Superior temporal gyrus (tissue), 1 donor: ENCODE results near the gene CCDC192.

ENCODE experiments used
- DNase-seq: peaks from one replicate; pipeline ENCODE4 v3.0.0-alpha.2; 2016; ENCODE audit errors: extremely low spot score

CCDC192 gene

DNA sequence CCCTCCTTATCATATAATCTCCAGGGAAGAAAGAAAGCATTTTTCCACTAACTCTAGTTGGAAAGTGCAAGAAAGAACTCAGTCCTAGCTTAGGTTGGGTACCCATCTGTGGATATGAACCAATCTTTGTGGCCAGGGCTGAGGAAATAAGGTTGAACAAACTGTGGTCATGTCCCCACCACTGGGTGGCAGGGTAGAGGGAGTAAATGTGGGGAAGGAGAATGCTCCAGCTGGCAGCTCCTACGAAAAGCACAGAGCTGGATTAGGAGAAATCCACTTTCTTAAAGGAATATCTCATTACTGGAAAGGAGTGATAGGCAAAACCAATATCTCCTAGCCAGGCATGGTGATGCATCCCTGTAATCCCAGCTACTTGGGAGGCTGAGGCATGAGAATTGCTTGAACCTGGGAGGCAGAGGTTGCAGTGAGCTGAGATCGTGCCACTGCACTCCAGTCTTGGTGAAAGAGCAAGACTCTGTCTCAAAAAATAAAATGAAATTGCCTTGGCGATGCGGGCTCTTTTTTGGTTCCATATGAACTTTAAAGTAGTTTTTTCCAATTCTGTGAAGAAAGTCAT, 175.1 kb downstream of the CCDC192 start:
- no peak for DNase-seq

GRCh38 chr5:127884416-127884815, 181.2 kb downstream of the CCDC192 start:
- no peak for DNase-seq

DNA sequence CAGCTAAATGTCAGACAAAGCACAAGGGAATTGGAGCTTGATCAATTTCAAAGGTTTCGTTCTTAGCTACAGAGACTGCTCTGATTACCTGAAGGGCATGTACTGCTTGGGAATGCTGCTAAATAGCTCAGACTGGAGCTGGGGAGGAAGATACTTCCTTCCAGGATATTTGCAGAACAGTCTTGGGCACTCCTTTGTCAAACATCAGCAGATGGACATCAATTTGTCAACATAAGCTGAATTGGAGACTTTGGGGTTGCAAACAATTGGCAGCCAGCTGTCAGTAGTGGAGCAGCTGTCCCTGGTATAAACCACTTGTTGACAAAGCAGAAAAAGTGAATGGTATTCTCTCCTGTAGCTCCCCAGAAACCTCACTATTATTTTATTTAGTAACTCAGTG, 182.0 kb downstream of the CCDC192 start:
- no peak for DNase-seq

GRCh38 chr5:127886081-127886480, 182.9 kb downstream of the CCDC192 start:
- no peak for DNase-seq

- no peak for DNase-seq
Measured at GRCh38 chr5:127887282-127887681, 184.1 kb downstream of the CCDC192 start.

DNA sequence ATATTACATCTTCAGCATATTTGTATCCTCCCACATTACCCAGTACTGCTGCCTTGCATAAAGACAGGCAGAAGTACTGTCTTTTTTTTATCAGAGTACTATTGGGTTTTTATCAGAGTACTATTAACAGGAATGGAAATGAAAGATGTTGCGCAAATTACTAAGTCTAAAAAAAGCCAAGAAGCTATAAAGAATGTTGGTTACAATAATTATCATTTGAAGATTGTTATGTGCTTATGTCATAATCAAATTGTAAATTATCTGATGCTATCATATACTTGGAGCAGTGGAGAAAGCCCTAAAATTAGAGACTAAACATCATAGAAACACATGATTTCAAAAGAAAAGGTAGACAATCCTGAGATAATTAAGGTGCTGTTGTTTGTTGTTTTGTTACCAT, 188.8 kb downstream of the CCDC192 start:
- no peak for DNase-seq

DNA sequence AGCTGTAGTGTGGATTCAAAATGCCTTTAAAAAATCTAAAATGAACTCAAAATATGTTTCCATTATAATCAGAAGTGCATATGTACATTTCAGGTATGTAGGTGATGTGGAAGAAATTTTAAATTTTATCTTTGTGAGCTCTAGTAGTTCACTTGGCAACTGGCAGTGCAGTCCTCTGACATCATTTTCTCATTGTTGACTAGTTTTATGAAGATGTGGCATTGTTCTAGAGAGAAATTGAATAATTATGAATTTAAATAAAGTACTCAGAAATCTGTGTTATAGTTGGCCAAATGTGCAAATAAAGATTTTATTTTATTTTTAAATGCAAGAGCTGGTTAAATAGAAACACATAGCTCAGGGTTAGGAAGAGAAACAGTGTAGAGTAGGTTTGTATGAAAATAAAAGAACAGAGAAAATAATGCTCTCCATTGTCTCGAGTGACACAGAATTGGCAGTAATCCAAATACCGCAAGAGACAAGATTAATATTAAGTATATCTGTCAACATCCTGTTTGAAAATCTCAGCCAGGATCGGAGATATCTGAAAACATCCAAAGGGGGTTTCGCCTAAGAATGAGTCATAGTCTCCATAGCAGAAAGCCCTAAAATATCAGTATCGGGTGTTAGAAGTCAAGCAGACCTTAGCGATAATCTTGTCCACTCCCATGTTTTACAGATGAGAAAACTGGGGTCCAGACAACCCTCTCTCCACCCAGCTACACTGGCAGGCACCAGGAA, 189.4 kb downstream of the CCDC192 start:
- peak; percentile 82 for DNase-seq

DNA sequence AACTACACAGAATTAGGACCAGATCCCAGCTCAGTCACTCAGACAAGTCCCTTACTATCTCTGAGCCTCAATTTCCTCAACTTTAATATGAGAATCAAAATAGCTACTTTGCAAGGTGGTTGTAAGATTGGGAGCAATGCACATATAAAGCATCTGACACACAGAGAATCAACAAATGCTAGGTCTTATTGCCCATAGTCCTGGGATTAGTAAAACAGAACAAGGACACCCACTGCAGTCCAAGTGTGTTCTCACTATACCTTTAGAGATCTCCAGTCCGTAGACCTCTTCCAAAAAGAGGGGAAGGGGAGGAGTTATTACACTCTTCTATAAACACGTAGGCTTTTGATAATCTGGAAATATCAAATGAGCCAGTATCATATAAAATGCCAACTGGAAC, 190.0 kb downstream of the CCDC192 start:
- DNase-seq: no peak

GRCh38 chr5:127894461-127894860, 191.3 kb downstream of the CCDC192 start:
- no peak for DNase-seq

DNA sequence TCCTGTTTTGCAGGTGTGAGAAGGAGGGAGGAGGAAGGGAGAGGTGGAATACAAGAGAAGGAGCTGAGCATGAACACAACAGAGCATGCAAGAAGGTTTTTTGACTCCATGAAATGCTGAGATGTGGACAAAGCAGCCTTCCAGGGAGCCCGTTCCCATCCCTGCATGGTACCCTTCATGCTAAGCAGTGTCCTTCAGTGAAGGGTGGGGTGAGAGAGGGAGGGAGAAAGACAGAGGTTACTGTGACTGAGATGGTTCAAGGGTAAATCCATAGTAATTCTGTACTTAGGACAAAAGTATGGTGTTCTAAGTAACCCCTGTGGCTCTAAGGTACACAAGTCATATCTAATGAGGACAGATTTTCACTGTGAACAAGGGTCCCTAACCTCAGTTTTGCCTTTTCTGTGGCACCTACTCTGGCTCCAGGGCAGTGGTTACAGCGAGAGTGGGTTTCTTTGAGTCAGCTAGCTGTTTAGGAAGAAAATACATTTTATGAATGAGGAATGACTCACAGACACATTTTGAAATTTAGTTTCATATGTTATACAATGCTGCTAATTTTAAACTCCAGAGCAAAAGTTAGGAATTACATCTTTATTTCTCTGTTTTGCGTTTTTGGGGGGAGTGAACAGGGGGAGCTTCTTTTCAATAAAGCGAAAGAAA, 195.5 kb downstream of the CCDC192 start:
- peak; percentile 58 for DNase-seq

- DNase-seq: no peak
Measured at GRCh38 chr5:127899214-127899610, 196.0 kb downstream of the CCDC192 start.

DNA sequence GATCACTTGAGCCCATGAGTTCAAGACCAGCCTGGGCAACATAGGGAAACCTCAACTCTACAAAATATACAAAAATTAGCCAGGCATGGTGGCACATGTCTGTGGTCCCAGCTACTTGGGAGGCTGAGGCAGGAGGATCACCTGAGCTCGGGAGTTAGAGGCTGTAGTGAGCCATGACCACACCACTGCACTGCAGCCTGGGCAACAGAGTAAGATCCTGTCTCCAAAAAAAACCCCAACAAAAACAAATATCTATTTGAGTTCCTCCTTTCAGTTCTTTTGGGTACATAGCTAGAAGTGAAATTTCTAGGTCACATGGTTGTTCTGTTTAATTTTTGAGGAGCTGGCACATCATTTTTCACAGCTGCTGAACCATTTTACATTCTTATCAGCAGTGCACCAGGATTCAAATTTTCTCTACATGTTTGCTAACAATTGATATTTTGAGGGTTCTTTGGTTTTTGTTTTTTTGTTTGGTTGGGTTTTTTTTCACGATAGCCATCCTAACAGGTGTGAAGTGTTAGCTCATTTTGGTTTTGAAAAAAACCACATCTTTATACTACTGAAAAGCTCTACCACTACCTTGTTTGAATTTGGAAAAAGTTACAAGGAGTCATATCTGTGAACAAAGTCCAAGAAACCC, 203.5 kb downstream of the CCDC192 start:
- DNase-seq: no peak

DNA sequence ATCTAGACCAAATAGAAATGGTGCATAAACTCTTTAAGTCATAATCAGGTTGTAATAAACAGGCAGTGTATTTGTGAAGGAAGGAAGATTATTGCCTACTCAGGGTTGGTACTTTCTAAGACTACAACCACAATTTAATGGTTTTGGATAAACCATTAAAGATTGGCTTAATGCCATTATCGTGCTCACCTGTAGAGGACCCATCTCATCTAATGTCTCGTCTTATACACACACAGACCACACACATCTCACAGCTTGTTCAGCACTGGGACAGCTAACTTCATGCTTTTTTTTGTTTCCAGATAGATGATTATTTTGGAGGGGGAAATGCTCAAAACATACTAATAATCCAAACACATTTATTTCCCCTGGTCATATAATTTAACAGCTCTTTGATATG, 204.7 kb downstream of the CCDC192 start:
- DNase-seq: no peak

- DNase-seq: no peak
Measured at GRCh38 chr5:127909066-127909465, 205.9 kb downstream of the CCDC192 start.

GRCh38 chr5:127909821-127910220, 206.6 kb downstream of the CCDC192 start:
- no peak for DNase-seq

DNA sequence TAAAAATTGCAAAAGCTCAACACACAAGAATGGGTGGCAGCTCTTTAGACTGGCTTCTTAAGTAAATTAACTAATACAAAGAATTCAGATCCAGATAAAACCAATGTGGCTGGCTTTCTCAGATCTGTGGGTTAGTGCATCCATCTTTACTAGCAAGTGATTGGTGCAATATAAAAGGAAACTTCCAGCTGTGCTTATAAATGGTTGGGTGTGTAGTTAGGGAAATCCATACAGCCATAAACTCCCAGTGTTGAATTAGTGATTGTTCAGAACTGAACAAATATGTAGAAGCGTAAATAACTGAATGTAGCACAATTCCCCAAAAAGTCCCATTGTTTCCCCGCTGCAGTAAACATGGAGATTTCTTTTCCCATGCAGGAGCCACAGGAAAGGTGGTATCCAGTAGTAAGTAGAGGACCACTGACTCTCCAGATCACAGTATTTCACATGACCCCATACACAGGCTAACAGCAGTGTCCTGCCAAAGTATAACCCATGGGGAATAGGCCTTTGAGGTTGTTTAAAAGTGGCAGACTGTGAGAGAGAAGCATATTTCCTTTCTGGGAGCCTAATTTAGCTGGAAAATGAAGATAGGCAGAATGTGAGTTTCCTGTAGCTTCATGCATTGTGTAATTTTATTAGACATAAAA, 207.2 kb downstream of the CCDC192 start:
- DNase-seq: no peak

GRCh38 chr5:127911619-127912018, 208.4 kb downstream of the CCDC192 start:
- DNase-seq: no peak

DNA sequence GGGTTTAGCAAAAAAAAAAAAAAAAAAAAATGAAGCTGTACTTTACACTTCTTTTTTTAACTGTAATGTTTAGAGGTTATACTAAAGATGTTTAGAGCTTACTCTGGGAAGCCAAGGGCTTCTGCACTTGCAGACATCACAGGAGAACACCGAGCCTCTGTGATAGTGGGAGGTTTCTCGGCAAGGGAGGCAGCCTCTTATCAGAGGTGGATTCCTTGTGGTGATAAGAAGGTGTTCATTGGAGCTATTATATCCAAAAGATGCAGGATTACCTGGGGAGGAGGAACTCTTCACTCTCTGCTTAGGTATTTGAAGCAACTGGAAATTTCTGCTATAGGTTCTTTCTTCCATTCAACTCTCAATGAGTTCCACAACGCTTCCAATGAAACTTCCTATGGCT, 209.2 kb downstream of the CCDC192 start:
- no peak for DNase-seq

- DNase-seq: no peak
Measured at GRCh38 chr5:127916885-127917573, 213.8 kb downstream of the CCDC192 start.

DNA sequence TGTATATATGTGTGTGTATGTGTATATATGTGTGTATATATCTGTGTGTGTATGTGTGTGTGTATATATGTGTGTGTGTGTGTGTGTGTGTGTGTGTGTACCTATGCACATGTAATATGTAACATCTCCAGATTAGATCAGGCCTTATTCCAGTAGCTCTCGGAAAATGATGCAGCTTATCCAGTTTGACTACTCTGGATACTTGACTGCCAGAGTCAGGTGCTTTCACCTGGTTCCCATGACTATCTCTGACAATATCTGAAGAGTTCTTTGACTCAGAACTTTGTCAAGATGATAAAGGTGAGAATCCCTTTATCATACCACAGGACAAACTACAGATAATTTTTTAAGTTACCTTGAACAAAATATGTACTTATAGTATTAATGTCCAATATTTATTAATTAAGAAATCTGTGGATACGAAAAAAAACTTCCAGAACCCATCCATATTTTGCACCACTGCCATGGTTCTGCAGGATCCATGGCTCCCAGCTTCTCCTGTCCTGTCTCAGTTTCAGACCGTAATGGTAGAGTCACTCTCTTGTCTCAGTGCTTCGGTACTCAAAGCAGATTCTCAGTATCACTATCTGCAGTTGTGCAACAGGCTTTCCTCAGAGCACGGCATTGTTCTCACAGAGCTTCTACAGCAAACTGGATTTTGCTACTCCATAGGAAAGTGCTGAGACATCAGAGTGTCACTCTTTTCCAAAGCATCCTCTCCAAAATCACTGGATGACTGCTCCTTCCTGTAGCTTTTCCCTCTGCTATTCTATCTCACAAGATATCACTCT, 216.0 kb downstream of the CCDC192 start:
- no peak for DNase-seq

DNA sequence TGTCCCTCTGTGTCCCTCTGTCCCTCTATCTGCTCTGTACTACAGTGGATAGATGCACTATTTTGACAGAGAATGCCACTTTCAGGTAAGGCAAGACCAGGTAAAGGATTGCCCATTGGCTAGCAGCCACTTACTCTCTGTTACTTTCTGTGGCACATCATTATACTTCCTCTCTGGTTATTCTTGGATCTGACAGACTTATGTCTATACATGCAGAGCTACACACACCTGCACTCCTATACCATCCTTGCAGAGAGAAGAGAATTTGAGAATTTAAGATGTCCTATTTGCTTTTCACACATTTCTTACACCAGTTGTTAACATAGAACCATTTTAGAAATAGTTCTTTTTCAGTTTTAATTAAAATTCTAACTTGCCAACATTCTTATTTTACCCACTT, 216.6 kb downstream of the CCDC192 start:
- DNase-seq: no peak
